C4-2B (cell line): ENCODE data around the gene PHACTR1.

Source experiments
- H3K27ac ChIP-seq: fragments of 450-650 bp; 2 replicates; pipeline ENCODE4 v1.5.1; 2017
- ZFX ChIP-seq: fragments of 450-650 bp; IDR thresholded peaks from 2 replicates; pipeline ENCODE4 v1.6.1; 2017
- TF ChIP-seq, protein P1 (sequence below): fragments of 450-650 bp; conservative IDR thresholded peaks from 2 replicates; pipeline ENCODE4 v1.5.1; 2017; ENCODE audit warnings: mild to moderate bottlenecking

Gene PHACTR1

DNA sequence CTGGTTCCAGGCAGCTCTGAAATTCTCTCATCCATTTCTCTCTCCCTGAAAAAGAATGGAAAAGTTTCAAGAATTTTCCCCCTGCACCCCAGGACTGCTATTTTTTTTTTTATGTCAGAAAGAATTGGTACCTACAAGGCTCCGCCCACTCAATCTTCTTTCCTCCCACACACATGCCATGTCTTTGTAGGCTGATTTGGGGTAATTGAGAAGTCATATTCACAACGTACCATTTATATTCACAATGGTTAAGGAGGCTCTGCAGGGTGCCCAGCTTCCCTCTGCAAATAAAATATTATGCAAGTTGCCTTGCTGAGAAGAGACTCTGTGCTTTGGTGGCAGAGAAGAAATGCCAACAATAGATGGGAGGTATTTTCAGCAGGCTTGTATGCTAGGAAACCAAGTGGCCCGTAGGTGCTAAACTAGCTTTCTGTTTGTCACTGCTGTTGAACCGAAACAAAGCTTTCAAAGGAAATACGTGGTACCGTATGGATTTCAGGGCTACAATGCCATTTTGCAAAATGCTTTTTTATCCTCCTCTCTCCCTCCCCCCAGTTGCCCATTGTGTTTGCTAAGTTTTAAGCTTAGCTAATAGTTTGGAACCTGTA is 150.0 kb downstream of the PHACTR1 start:
- TF ChIP-seq, protein P1, sequence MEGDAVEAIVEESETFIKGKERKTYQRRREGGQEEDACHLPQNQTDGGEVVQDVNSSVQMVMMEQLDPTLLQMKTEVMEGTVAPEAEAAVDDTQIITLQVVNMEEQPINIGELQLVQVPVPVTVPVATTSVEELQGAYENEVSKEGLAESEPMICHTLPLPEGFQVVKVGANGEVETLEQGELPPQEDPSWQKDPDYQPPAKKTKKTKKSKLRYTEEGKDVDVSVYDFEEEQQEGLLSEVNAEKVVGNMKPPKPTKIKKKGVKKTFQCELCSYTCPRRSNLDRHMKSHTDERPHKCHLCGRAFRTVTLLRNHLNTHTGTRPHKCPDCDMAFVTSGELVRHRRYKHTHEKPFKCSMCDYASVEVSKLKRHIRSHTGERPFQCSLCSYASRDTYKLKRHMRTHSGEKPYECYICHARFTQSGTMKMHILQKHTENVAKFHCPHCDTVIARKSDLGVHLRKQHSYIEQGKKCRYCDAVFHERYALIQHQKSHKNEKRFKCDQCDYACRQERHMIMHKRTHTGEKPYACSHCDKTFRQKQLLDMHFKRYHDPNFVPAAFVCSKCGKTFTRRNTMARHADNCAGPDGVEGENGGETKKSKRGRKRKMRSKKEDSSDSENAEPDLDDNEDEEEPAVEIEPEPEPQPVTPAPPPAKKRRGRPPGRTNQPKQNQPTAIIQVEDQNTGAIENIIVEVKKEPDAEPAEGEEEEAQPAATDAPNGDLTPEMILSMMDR, result no peak
- TF ChIP-seq ZFX, result no peak

DNA sequence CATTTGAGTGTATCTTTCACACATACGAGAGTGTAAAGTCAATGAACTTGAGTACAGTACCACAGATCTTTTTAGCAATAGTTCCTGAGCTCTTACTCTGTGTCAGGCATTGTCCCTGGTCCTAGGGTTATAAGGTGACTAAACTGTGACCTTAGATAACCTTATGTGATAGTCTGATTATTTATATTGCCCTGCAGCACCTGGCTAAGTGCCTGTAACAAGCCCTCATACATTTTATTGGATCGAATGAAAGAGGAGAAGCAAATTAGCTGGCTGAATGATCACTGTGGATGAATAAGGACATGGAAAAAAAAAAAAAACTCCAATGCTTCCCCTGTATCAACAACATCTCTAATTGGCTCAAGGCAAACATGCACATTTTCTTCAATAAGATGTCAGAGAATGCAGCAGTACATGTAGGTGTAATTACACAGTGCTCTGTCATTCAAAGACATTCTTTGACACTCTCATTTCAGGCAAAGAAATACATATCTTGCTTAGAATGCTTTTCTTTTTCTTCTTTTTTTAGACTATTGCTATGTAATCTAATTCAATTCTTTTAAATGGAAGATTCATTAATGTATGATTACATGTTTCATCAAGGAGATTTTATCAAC is 153.4 kb downstream of the PHACTR1 start:
- TF ChIP-seq ZFX, result no peak
- TF ChIP-seq, protein P1, result no peak
- H3K27ac ChIP-seq, result no peak overlapping the region

More for the DNA sequence above, 150.0 kb downstream of the PHACTR1 start:
- no peak overlapping the region for H3K27ac ChIP-seq

DNA sequence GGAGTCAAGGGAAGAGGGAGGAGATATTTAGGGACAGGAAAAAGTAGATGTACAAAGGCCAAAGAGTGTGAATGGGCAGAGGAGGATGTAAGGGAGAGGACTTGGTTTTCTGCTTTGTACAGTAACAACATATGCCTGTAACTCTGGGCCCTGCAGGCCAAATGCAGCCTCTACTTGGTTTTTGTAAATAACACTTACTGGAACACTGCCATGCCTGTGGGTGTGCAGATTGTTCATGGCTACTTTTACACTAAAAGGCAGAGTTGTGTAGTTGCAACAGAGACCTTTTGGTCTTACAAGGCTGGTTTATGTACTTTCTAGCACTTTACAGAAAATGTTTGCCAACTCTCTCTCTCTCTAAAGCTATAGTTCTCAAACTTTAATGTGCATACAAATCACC is 157.1 kb downstream of the PHACTR1 start:
- TF ChIP-seq, protein P1, result no peak
- TF ChIP-seq ZFX, result no peak

DNA sequence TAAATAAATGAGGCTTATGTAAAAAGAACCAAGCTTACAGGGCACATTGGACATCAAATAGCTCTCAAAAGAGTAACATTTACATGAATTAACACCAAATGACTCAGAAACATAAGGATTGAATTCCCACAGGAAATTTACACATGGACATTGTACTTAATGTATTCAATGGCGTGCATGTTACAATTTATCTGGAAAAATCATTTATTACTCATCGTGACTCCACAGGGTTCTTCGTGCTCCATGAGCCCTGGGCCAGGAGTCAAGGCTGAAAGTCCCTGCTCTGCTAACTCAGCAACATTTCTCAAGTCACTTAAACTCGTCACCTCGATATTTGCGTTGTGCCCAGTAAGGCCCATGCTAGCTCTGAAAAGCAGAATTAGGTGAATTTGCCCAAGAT is 158.5 kb downstream of the PHACTR1 start:
- H3K27ac ChIP-seq, result no peak overlapping the region
- TF ChIP-seq, protein P1, result no peak
- no peak for TF ChIP-seq ZFX

More for the DNA sequence above, 157.1 kb downstream of the PHACTR1 start:
- H3K27ac ChIP-seq, result no peak overlapping the region

DNA sequence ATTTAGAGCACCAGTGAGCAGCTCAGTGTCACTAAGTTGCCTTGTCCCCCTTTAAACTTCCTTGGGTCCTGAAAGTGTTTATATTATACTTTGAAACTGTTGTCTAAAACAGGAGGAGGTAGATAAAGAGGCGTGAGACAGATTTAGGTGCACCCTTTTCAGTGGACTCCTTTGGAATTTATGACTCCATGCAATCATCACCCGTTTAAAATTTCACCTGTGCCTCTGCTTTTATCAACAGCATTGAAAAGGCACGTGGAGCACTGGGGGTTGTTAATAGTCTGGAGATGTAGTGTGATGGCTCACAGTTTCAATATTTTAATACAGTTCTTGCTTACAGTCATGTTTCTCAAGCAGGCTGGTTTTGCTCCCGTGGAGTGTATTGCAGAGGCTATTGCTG is 162.2 kb downstream of the PHACTR1 start:
- TF ChIP-seq, protein P1, result no peak
- TF ChIP-seq ZFX, result no peak

DNA sequence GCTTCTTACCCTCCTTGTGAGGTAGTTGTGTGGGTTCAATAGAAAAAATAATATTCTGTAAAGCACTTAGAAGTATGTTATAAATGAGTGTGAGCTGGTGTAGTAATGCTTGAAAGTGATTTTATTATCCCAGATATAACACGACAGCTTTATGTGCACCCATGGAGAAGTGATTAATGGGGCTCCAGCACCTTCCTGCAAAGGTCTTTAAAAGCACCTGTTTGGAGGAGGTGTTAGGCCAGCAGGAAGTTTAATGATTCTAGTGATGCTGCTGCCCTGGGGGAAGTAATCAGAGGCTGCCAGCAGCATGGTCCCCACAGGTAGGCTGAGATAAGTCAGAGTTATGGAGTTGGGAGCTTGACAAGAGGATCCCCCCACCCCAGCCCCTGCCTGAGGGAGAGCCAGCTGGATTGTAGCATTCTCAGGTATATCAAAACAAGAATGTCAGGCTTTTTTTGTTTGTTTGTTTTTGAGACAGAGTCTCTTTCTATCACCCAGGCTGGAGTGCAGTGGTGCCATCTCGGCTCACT is 166.3 kb downstream of the PHACTR1 start:
- no peak overlapping the region for H3K27ac ChIP-seq
- TF ChIP-seq ZFX, result no peak
- TF ChIP-seq, protein P1, result no peak

More for the DNA sequence above, 162.2 kb downstream of the PHACTR1 start:
- no peak overlapping the region for H3K27ac ChIP-seq

DNA sequence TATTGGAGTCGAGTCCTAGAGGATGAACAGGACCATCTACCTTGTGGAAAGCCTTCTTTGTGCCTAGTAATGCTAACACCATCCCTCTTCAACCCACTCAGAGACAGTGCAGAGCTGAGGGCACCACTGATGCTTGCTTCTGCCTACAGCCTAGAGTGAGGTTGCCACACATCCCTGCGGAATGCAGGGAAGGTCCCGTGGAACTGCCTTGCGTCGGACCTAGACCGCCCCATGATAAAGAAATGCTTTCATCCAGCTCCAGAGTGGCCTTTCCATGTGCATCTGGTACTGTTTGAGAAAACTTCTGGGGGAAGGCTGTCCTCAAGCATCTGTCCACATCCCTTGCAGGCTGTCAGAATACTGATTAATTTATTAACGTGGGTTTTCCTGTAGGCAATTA is 168.4 kb downstream of the PHACTR1 start:
- no peak for TF ChIP-seq ZFX
- TF ChIP-seq, protein P1, result no peak
- no peak overlapping the region for H3K27ac ChIP-seq
